Kasumi-1 (cell line): ENCODE data around the gene SULF2.

Experiments
- DNase-seq, 2 experiments: peaks; one replicate each; lab custom pipeline; 2025; lab: John Stamatoyannopoulos, UW

Gene SULF2

DNA sequence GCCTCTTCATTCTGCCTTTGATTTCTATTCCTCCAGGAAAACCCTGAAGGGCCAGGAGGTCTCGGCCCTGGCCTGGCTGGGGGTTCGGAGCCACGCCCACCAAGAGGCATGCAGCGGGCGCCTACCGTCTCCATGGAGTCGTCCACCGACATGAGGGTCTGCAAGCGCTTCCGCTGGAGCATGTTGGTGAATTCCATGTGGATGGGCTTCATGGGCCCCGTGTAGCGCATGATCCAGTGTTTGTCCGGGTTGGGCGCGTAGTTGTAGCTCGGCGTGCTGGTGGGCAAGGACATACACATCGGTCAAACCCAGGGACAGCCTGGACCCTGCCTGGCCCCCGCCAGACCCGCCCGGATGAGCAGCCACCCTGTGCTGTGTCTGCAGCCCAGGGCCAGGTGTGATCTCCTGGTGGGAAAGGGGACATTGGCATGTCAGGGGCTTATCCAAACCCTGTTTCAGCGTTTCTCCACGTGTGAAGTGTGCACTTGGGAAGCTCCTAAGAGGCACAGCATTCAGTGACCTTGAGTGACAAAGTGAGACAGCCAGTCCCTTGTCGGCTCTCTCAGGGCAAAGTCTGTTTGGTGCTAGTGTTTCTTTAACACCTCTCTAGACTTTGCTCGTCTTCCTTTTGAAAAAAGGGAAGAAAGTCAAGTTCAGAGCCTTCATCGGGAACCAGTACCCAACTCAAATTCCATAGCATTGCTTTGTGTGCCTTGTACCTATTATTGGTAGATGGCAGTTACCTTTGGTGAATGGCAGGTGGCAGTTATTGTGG, 100.8 kb downstream of the SULF2 start:
- no peak for DNase-seq

DNA sequence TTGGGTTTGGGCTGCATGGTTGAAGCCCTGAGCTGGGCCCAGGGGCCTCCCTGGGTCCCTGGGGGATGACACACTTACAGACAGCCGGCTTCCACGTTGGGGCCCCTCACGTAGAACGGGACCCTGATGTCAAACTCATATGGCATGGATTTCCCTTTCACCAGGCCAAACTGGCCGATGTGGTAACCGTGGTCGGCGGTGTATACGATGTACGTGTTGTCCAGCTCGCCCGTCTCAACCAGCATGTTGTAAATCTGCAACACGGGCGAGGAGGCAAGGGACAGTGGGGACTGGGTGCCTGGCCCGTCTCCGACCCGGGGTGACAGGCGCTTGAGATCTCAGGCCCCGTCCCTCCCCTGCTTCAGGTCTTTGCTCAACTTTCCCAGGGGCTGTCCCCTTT, 102.4 kb downstream of the SULF2 start:
- no peak for DNase-seq

DNA sequence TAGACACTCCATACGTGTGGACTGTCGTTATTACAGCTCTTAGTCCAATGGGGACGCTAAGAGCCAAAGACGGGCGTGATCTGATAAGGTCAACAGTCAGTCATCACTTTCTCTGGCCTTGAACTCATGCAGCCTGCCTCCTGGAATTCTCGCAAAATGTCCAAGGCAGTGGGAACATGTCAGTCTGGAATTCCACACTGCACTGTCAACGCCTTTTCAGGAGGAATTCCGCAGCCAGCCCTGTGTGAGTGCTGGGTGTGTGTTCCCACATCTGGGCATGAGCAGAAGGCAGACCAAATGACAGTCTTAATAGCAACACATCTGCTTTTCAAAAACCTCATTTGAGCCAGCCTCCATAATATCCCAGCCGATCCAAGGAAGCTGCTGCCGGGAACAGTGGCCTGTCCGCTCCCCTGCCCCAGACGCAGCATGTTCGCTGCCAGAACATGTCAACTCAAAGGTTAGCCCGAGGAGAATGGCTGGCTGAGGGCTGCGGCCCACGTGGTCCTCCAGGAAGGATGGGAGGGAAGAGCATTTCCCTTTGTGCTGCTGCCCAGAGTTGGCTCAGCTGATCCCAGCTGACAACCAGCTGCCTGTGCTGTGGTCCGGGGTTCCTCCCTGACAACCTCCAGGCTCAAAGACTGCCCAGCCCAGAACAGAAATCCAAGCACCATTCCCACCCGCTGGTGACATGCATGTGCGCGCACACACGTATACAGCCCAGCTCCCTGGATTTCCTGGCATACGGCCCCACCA, 103.1 kb downstream of the SULF2 start:
- DNase-seq = peak; percentile 29 to 33

DNA sequence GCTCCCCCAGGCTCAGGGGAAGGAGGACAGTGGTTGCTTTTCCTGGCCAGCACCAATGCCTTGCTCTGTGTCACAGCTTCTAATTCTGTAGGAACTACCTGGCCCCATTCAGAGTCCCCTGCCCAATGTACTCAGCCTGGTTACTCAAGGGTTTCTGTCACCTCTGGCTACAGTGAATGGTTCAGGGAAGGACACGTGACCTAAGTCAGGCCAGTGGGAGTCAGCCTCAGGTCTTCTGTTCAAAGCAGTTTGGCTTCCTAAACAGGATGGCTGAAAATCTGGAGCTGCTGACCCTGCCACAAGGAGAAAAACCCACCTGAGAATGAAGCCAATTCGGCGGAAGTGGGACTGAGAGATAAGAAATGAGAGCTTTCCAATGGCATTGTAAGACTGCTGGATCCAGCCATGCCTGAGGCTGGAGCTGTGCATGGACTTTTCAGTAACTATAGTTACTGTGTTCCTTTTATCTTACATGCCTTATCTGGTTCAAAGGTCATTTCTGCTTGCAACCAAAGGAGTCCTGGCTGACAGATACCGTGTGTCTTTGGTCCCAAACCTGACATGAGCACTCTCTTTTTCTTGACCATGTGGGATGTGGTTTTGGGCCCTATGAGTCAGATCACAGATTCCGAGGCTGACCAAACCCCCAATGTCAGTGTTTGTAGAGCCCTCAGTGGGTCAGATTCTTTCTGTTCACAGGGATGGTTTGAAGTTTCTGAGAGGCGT, 104.3 kb downstream of the SULF2 start:
- DNase-seq = no peak

DNA sequence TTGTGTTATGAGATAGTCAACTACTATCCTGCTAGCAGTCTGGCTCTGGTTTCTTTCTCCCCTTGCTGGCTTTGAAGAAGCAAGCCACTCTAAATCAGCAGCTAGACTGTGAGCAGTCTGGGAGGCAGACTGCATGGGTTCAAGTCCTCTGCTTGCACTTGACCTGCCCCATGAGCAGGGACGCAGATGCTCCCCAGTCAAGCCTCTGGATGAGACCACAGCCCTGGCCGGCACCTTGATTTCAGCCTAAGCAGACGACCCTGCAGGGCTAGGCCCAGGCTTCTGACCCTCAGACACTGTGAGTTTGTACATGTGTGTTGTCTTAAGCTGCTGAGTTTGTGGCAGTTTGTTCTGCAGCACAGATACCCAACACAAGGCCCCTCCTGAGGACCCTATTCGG, 105.8 kb downstream of the SULF2 start:
- no peak for DNase-seq

DNA sequence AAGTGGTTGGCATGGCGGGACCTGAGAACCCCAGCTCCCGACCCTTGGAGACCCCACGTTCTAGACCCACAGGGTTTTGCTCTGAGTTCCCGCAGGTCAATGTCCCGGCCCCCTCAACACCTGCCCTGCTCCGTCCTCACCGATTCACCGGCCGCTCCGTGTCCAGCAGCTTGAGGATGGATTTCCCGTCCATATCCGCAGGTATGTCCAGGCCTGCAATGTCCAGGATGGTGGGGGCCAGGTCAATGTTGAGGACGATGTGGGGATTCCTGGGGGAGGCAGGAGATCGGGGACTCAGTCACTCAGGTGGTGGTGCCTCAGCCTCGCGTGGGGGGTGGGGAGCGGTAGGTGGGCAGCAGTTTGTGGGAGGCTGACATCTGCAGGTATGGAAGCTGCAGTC, 106.7 kb downstream of the SULF2 start:
- DNase-seq = no peak

DNA sequence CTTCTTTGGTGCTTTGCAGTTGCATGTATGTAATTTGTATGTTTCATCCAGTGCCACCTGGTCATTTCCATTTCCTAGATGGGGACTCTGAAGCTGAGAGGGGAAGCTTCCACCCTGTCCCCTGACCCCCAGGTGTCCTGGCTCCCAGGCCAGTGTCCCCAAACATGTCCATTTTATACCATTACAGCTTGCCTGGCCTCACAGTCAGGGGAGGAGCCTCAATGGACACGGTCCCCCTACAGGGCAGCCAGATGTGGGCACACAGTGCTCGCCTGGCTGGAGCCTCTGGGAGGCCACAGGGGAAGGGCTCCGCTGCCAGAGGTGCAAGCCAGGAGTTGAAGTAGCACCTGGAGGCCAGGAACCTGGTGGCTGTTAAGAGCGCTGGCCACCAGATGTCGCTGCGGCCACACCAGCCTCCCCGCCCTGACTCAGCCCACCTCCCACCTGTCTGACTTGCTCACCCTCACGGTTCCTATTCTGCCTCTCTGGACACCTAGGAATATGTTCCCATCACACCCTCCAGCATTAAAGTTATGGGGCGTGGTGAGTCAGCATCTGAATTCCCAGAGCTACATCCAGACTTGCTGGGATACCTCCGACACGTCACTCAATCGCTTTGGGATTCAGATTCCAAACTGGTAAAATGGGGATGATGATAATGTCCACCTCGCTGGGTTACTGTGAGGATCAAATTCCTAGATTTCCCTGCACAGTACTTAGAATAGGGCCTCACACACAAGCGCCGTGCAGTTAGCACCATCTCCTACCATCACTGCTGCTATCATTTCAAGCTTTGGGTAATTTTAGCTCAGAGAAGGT, 107.4 kb downstream of the SULF2 start:
- peak; percentile 8 to 27 for DNase-seq

DNA sequence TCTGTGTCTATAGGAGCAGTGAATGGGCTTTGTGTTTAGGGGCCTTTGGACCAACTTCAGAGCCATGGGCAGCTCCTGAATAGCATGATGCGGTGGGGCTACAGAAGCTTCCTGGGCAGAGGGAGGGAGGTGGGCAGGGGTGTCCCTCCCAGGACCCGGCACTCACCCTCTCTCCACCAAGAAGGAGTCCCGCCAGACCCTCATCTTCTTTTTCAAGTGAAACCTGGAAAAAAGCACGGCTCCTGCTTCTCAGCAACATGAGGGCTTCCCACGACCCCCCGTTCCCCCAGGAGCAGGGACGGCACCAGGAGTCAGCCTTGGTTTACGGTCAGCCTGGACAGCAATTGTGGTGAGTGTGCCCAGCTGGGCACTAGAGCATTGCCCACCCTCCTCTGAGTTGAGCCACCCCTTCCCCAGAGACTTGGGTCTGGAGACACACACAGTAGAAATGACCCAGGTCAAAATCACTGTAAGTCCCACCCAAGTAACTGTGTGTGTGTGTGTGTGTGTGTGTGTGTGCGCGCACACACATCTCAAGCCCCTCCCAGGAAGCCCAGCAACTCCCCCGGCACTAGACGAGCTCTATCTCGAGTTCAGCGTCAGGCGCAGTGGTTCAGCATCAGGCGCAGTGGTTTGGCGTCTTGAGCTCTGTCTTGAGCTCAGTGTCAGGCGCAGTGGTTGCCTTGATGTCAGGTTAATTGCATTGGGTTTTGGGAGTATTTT, 108.2 kb downstream of the SULF2 start:
- peak; percentile 20 to 46 for DNase-seq

DNA sequence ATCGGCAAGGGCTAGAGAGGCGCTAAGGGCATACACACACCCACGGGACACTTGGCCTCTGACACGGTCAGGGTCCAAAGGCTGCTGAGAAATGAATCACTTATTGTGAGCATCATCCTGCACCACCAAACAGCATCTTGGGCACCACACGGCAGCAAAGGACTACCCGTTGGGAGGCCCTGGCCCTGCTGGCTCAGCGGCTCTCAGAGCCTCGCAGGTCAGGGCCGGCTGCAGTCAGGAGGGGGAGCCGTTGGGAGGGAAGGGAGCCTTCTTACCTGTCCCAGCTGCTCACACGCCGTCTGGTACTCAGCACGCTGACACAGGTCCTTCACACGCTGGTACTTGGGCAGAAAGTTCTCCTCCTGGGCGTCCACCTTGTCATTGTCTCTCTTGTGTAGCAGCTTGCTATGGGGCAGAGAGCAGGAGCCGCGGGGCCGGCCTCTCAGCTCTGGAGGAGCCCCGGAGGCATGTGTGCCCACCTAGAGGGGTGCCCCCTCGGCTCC, 109.0 kb downstream of the SULF2 start:
- no peak for DNase-seq

DNA sequence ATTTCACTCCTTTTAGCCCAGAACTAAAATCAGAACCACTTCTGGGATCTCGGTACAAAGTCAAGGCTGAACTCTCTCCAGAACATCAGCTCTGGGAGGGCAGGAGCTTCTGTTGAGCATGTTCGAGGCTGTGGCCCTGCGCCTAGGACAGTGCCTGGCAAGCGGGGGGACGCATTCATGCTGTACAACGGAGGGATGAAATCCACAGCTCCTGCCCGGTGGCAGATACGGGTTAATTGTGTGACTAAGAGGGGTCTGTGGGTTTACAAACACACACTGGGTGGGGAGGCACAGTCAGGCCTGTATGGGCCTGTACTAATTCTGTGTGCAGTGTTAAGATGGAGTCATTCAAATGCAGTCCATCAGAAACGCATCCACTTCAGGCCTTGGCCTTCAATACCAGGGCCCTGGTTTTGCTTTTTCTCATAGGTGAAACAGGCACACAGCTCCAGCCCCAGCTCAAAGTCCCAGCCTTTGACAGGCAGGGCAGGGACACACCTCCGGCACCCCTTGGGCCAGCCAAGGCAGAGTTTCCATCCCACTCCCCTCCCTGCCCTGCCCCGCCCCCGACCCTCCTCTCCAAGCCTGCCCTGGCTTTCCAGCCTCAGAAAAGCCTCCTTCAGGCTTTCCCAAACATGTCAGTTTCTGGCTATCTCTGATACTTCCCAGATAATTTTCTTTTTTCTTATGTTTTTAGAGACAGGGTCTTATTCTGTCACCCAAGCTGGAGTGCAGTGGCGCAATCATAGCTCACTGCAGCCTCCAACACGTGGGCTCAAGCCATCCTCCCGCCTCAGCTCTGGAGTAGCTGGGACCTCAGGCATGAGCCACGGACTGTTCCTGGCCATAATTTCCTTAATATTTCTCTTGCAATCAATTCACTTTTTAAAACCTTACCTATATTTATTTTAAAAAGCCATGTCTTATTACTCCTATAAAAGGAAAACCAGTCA, 109.8 kb downstream of the SULF2 start:
- no peak for DNase-seq

DNA sequence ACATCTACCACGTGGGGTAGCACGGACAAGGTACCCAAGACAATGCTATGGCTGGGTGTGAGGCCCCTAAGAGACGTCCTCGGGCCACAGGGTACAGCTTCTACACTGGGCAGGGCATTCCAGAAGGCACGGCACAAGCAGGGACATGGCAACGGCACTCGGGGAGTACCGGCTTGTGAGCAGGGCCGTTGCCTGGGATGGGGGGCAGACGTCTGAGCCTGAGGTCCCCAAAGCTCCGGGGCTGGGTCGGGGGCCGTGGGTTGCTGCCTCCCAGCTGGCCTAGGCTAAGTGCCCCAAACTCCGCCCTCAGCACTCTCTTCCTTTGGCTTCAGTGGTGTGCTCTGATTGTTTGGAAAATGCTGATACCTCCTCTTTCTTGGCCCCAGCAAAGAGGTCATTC, 110.6 kb downstream of the SULF2 start:
- DNase-seq = no peak

DNA sequence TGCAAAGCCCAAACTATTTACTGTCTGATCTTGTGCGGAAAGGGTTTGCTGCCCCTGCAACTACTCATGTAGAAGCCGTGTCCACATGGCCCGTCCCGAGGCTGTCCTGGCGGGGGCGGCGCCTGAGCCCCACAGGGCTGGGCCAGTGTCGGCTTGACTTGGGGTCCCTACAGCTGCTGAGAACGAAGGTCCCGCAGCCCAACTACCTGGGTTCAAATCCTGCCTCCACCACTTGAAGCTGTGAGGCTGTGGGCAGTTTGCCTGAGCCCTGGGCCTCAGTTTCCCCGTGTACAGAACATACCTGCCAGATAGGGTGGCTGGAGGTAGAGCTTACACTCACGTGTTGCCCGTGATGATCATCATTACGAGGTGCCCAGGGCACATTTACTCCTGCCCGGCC, 111.1 kb downstream of the SULF2 start:
- no peak for DNase-seq

DNA sequence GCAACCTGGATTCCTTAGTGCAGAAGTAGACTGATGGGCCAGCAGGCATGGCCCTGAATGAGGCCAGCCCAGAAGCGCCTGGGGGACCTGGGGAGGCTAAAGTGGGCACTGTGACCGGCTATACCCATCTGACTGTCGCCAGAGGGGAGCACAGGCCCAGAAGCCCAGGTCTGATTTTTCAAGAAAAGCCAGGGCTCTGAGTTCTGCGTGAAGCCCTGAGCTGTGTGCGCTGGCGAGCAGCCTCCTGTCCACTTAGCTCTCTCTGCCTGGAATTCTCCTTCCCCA, 111.7 kb downstream of the SULF2 start:
- no peak for DNase-seq

DNA sequence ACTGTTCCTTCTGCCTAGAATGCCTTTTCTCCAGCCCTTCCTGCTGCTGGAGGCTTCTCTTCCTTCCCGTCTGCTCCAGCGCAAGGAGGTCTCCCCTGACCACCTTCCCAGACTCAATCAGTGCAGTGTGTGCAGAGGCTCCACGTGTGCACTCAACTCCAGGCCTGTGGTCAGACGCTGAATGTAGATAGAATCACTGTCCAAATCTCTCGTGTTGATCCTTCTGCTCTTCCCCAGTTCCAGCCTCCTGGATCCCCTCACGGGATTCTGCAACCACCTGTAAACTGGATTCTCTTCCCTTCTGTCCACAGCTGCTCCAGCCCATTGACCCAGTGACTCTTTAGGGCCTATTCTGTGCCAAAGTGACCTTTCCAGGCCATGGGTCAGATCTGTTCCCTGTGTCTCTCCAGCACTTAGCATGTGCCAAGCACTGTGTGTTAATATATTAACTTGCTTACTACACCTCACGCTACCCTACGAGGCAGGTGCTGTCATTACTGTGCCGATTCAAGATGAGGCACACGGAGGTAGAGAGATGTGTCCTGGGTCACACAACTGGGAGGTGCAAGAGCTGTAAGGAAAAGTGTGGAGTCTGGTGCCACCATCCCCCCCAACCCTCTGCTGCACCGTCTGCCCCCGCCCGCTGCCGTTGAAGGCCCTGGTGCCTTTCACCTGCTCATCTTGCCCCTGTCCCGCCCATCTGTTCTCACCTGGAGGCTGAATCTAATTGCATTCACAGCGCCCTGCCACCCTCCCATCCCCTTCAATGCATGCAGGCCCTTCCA, 112.2 kb downstream of the SULF2 start:
- DNase-seq = no peak

DNA sequence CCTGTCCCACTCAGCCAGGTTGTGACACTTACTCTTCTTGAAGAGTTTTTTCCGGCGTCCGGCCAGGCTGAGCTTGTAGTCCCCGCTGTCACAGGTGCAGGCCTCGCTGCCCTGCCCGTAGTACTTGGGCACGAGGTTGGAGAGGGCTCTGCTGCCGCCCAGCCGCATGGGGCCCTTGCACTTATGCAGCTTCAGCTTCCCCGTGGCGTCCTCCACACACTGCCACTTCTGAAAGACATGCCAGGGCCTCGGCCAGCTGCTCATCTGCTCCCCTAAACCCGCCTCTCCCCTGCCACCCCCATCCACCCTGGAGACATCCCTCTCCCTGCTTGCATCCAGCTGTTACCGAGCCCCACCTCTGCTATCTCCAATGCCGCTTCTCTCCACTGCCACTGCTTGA, 113.1 kb downstream of the SULF2 start:
- no peak for DNase-seq

DNA sequence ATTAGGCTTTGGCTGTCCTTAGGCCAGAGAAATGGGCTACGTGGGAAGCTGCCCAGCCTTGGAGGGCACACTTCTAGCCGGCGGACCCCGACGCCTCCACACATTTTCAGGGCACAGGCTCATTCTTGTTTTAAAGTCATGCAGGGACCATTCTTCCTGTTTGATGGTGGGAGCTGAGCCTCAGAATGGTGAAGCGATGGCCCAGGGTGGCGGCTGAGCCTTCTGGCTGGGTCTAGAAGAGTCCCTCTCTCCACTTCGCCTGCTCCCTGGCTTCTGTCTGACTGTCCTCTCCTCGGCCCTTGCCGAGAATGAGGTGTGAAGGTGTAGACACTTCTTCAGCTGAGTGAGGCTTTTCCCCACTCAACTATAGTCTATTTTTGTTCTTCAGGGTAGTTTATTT, 114.4 kb downstream of the SULF2 start:
- DNase-seq = no peak

DNA sequence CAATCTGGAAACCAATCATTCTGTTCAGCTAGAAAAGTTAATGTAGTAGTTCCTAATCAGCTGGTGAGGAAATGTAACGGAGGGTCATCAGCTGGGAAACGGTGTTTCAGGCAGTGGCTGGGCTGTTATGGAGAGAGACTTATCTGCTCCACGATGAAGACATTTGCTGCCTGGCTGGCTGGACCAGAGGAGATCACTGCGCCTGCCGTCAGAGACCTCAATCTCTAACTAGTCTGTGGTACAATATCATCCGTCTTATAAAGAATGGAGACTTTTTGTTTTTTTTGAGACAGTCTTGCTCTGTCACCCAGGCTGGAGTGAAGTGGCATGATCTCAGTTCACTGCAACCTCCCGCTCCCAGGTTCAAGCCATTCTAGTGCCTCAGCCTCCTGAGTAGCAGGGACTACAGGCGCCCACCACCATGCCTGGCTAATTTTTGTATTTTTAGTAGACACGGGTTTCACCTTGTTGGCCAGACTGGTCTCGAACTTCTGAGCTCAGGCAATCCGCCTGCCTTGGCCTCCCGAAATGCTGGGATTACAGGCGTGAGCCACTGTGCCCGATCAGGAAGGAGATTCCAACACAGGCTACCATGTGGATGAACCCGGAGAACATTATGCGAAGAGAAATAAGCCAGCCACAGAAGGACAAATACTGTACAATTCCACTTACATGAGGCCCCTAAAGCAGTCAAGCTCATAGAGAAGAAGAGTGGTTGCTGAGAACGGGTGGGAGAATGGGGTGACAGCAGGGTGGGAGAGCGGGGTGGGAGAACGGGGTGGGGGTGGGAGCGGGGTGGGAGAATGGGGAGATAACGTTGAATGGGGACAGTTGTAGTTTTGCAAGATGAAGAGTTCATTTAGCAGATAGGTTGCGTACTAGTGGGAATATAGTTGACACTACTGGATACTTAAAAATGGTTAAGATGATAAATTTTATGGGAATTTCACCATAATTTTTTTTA, 115.1 kb downstream of the SULF2 start:
- no peak for DNase-seq

DNA sequence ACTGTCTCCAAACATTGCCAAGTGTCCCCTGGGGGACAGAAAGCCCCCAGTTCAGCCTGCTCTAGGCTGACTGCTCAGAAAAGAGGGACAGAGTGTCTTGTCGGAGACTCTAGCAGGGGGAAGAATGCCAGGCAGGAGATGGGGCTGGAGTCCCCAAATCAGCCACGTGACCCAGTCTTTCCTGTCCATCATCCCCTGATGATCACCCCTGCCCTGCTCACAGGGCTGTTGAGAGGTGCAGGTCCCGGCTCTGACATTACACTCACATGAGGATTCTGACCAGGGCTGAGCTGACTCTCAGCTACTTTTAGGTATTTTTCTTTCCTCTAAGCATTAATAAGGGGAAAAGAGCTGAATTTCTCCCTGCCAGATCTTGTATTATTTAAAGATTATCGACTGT, 115.8 kb downstream of the SULF2 start:
- no peak for DNase-seq

DNA sequence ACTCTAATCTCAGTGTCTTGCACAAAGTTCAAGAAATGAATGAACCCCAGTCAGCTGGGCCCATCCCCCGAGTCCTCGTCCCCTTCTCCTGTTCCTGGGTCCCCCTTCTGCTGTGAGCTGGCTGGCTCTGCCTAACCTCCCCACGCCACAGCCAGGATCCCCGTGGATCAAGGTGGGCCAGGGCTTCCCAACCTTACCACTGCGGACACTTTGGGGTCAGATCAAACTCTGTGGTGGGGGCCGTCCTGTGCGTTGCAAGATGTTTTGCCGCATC, 116.2 kb downstream of the SULF2 start:
- no peak for DNase-seq
